Tibial artery (tissue), 4 donors: ENCODE data around the gene HDAC4.

ENCODE experiments used
- DNase-seq, 2 donors: peaks; one replicate each; pipeline ENCODE4 v3.0.0-alpha.2; 2019
- H3K27ac ChIP-seq, 2 donors: fragments of 200-600 bp; sonication (generic) in 1 of 2; 1 replicate in 1 of 2; 2 replicates in 1 of 2; pipeline ENCODE4 v1.5.1; 2018 to 2019; ENCODE audit warnings: mild to moderate bottlenecking in 1 of 2
- H3K27me3 ChIP-seq, 2 donors: fragments of 200-600 bp; sonication (generic) in 1 of 2; one replicate each; pipeline versions ENCODE4 v1.5.1 to v1.6.0; 2016 to 2019
- H3K36me3 ChIP-seq, 3 donors: fragments of 200-600 bp; sonication (generic) in 2 of 3; one replicate each; pipeline ENCODE4 v1.5.1; 2016 to 2019; ENCODE audit warnings: mild to moderate bottlenecking in 2 of 3
- H3K4me1 ChIP-seq, 4 donors: fragments of 200-600 bp; sonication (generic) in 2 of 4; 1 replicate in 3 of 4; 2 replicates in 1 of 4; pipeline ENCODE4 v1.5.1; 2016 to 2019
- H3K4me3 ChIP-seq, 2 donors: fragments of 200-600 bp; sonication (generic) in 1 of 2; 1 replicate in 1 of 2; 2 replicates in 1 of 2; pipeline ENCODE4 v1.5.1; 2018 to 2019; ENCODE audit warnings: mild to moderate bottlenecking in 2 of 2
- H3K9me3 ChIP-seq, 3 donors: fragments of 200-600 bp; sonication (generic) in 1 of 3; one replicate each; pipeline ENCODE4 v1.5.1; 2016 to 2019
- CTCF ChIP-seq, 2 experiments: fragments of 200-600 bp in 1 of 2; fragments of 450-650 bp in 1 of 2; IDR thresholded peaks; one replicate each; pipeline ENCODE4 v1.5.1; 2017 to 2019; ENCODE audit warnings: antibody characterized with exemption in 2 of 2, mild to moderate bottlenecking in 1 of 2, moderate library complexity in 1 of 2
- intact Hi-C: fragments of 100-400 bp; cut with DNase I; formaldehyde crosslinking; loops from one replicate; pipeline ENCODE4 v1.15.0; 2023; ENCODE audit warnings: low total_unique reads

HDAC4 gene

GRCh38 chr2:239379641-239380170, 21.1 kb downstream of the HDAC4 start:
- Histone ChIP-seq H3K27ac (no peak overlapping the region), H3K9me3 (no peaks in the 10 kb centered on the region), H3K36me3 (peaks cover 0 to 15% (median 8%) of the 10 kb centered on the region in 3 donors), H3K4me1 (peaks cover 0 to 12% (median 0%) of the 10 kb centered on the region in 4 donors), H3K4me3 (no peak overlapping the region), H3K27me3 (no peaks in the 10 kb centered on the region)
- no peak for TF ChIP-seq CTCF (IDR thresholded peaks at IDR 0.05)
- no peak for DNase-seq
- intact Hi-C loops: no loop called here

GRCh38 chr2:239378918-239379640, 21.7 kb downstream of the HDAC4 start:
- no peaks in the 10 kb centered on the region for H3K9me3 ChIP-seq
- H3K27ac ChIP-seq: no peak overlapping the region
- TF ChIP-seq CTCF (IDR thresholded peaks at IDR 0.05): no peak
- no peak for DNase-seq
- intact Hi-C loops: no loop called here
- no peaks in the 10 kb centered on the region for H3K27me3 ChIP-seq
- peaks cover 0 to 12% (median 0%) of the 10 kb centered on the region in 4 donors for H3K4me1 ChIP-seq
- H3K4me3 ChIP-seq: no peak overlapping the region
- H3K36me3 ChIP-seq: peaks cover 0 to 15% (median 8%) of the 10 kb centered on the region in 3 donors

- no peak overlapping the region for H3K4me3 ChIP-seq
- no peak for TF ChIP-seq CTCF (IDR thresholded peaks at IDR 0.05)
- no peak overlapping the region for H3K27ac ChIP-seq
- intact Hi-C loops: no loop called here
- DNase-seq: peak in 1 of 2 donors; percentile 62
- H3K9me3 ChIP-seq: no peaks in the 10 kb centered on the region
- peaks cover 0 to 15% (median 8%) of the 10 kb centered on the region in 3 donors for H3K36me3 ChIP-seq
- no peaks in the 10 kb centered on the region for H3K27me3 ChIP-seq
- peaks cover 0 to 12% (median 0%) of the 10 kb centered on the region in 4 donors for H3K4me1 ChIP-seq
Observed at GRCh38 chr2:239378021-239378917, 22.6 kb downstream of the HDAC4 start.

GRCh38 chr2:239377591-239377990, 23.2 kb downstream of the HDAC4 start:
- Histone ChIP-seq H3K9me3 (no peaks in the 10 kb centered on the region), H3K36me3 (peaks cover 0 to 15% (median 8%) of the 10 kb centered on the region in 3 donors), H3K27me3 (no peaks in the 10 kb centered on the region), H3K4me3 (no peak overlapping the region), H3K27ac (no peak overlapping the region), H3K4me1 (peaks cover 0 to 12% (median 0%) of the 10 kb centered on the region in 4 donors)
- intact Hi-C loops: no loop called here
- no peak for TF ChIP-seq CTCF (IDR thresholded peaks at IDR 0.05)
- no peak for DNase-seq

GRCh38 chr2:239376942-239377531, 23.8 kb downstream of the HDAC4 start:
- DNase-seq: no peak
- no peak overlapping the region for H3K4me3 ChIP-seq
- no peak overlapping the region for H3K27ac ChIP-seq
- H3K36me3 ChIP-seq: peaks cover 0 to 15% (median 8%) of the 10 kb centered on the region in 3 donors
- H3K27me3 ChIP-seq: no peaks in the 10 kb centered on the region
- intact Hi-C loops: no loop called here
- H3K9me3 ChIP-seq: no peaks in the 10 kb centered on the region
- peaks cover 0 to 12% (median 0%) of the 10 kb centered on the region in 4 donors for H3K4me1 ChIP-seq
- no peak for TF ChIP-seq CTCF (IDR thresholded peaks at IDR 0.05)
